Breast epithelium (tissue), 3 donors: ENCODE results near the gene EXOSC5.

Experiments used
- POLR2A ChIP-seq: fragments of 450-650 bp; IDR thresholded peaks from one replicate; pipeline ENCODE4 v1.6.1; 2016; ENCODE audit warnings: antibody characterized with exemption, mild to moderate bottlenecking, moderate library complexity
- POLR2AphosphoS5 ChIP-seq, 3 donors: sonication (generic); formaldehyde crosslinking; IDR thresholded peaks; one replicate each; pipeline ENCODE4 v1.6.1; 2017; ENCODE audit warnings: antibody characterized with exemption in 3 of 3
- TF ChIP-seq, protein P1 (sequence below), 3 donors: fragments of 450-650 bp; IDR thresholded peaks; one replicate each; pipeline ENCODE4 v1.5.1; 2016 to 2017; ENCODE audit warnings: antibody characterized with exemption in 3 of 3, mild to moderate bottlenecking in 3 of 3, moderate library complexity in 3 of 3

DNA sequence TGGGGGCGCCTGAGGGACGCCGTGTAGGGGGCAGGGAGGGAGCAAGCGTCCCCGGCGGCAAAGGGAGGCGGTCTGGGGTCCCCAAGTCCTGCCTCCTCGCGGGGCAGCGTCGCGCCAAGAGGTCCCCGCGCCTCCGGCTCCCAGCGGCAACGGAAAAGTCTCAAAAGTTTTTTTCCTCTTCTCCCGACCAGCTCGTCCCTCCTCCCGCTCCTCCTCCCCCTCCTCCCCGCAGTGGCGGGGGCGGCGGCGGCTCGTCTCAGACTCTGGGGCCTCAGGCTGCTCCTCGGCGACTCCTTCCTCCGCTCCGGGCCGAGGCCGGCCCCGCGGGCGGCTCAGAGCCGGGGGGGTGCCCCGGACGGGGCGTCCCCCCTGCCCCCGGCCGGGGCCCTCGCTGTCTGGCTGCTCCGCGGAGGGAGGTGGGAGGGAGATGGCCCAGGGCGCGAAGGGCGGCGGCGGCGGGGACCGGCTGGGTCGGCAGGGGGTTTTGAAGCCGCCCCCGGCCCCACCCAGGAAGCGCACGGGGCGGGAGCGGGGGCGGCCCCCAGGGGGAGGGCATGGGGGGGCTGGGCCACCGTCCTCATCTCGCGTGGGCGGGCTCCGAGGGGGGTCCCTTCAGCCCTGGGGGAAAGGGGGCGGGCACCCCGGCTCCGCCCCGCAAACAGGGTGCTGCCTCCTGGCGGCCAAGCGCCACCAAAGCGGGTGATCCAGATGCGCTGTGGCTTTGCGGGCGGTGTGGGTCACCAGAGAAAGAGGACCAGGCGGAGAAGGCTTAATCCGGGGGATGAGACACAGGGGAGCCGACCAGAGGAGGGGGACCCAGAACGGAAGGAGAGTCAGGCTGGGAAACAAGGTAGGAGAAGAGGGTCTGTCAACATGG, 43.5 kb downstream of the EXOSC5 start, which contains the start of gene TGFB1:
- no peak for TF ChIP-seq POLR2A
- TF ChIP-seq, protein P1, sequence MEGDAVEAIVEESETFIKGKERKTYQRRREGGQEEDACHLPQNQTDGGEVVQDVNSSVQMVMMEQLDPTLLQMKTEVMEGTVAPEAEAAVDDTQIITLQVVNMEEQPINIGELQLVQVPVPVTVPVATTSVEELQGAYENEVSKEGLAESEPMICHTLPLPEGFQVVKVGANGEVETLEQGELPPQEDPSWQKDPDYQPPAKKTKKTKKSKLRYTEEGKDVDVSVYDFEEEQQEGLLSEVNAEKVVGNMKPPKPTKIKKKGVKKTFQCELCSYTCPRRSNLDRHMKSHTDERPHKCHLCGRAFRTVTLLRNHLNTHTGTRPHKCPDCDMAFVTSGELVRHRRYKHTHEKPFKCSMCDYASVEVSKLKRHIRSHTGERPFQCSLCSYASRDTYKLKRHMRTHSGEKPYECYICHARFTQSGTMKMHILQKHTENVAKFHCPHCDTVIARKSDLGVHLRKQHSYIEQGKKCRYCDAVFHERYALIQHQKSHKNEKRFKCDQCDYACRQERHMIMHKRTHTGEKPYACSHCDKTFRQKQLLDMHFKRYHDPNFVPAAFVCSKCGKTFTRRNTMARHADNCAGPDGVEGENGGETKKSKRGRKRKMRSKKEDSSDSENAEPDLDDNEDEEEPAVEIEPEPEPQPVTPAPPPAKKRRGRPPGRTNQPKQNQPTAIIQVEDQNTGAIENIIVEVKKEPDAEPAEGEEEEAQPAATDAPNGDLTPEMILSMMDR (IDR thresholded peaks at IDR 0.05) = peak; percentile 60 to 79 (median 65)
- peak in 1 of 3 donors; percentile 12 for TF ChIP-seq POLR2AphosphoS5 (IDR thresholded peaks at IDR 0.05)
